ENCODE data around the gene C4BPA. TPM values are rescaled to one million over a fixed set of nuclear protein-coding genes. Genes with fewer than 3 reads are reported as not detected.

C4BPA gene
- total RNA-seq, 1 donor = 0.10 TPM

DNA sequence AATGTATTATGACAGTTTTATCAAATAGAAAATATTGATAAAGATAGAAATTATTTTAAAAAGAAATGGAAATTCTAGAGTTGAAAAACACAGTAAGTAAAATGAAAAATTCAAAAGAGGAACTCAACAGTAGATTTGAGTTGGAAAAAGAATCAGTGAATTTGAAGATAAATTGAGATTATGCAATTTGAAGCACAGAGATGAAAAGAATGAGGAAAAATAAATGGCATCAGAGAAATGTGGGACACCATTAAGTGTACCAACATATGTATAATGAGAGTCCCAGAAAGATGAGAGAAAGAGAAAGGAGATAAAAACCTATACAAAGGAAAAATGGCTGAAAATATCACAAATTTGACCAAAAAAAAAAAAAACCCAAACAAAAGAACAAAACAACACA lies 25.0 kb downstream of the C4BPA start:
- Histone ChIP-seq H3K27me3 (ENCODE audit: insufficient read depth, low read length) (no peaks in the 10 kb centered on the region), H3K9me3 (ENCODE audit: low read depth, low read length) (peaks cover 37% of the 10 kb centered on the region), H3K4me1 (ENCODE audit: insufficient read depth, low read length) (peaks cover 3% of the 10 kb centered on the region), H3K4me3 (ENCODE audit: low read length) (no peak overlapping the region)

DNA sequence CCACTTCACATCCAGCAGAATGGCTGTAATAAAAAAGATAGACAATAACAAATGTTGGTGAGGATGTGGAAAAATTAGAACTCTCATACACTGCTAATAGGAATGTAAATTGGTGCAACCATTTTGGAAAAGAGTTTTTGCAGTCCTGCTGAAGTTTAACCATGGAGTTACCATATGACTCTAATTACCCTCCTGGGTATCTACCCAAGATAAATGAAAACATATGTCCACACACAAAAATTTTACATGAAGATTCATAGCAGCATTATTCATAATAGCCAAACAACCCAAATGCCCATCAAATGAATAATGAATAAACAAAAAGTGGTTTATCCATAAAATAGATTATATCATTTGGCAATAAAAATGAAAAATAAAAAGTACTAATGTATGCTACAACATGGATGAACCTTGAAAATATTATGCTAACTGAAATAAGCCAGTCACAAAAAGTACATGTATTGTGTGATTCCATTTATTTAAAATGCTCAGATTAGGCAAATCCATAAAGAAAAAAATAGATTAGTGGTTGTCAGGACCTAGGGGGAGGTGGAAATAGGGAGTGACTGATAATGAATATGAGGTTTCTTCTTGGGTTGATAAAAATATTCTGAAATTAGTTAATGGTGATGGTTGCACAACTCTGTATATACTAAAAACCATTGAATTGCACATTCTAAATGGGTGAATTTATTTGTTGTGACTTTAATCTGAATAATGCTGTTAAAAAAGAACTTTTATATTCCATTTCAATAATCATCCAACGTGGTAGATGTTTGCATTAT lies 26.4 kb downstream of the C4BPA start:
- no peaks in the 10 kb centered on the region for H3K27me3 ChIP-seq (ENCODE audit: insufficient read depth, low read length)
- H3K4me3 ChIP-seq (ENCODE audit: low read length) = no peak overlapping the region
- peaks cover 15% of the 10 kb centered on the region for H3K4me1 ChIP-seq (ENCODE audit: insufficient read depth, low read length)
- peaks cover 37% of the 10 kb centered on the region for H3K9me3 ChIP-seq (ENCODE audit: low read depth, low read length)

DNA sequence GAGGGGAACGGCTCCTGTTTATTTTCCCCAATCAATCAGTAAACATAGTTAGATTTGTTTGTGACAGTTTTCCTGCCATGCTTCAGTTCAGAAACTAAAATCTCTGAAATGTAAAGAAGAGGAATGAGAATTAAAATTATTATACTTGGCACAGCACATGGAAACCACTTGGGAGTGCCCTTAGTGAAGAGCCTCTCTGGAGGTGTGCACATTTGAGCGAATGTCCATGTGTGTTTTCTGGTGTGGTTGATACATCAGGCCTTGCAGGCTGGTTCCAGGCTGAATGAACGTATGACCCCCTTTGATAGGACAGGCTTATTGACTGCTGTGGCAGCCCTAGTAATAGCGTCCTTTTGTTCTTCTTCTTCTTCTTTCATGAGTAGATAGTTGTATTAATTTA lies 27.1 kb downstream of the C4BPA start:
- peaks cover 37% of the 10 kb centered on the region for H3K9me3 ChIP-seq (ENCODE audit: low read depth, low read length)
- H3K4me3 ChIP-seq (ENCODE audit: low read length) = no peak overlapping the region
- H3K4me1 ChIP-seq (ENCODE audit: insufficient read depth, low read length) = peaks cover 20% of the 10 kb centered on the region
- no peaks in the 10 kb centered on the region for H3K27me3 ChIP-seq (ENCODE audit: insufficient read depth, low read length)

DNA sequence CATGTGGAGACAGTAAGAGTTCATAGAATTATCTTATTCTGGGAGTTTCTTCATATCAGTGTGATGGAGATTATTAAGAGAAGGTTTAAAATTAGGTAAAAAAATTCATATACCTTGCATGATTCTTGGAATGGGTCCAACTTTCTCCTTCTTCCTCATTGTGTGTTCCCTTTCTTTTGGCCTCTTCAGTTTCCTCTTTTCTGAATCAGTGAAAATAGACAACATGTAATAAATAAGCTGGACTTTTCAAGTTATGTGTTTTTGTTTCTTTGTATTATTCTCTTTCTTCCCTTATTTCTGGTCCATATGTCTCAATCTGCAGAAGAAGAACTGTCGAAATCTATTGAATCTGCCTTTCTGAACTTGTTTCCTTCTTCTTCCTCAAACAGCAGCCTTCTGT lies 30.5 kb downstream of the C4BPA start:
- no peaks in the 10 kb centered on the region for H3K27me3 ChIP-seq (ENCODE audit: insufficient read depth, low read length)
- H3K4me1 ChIP-seq (ENCODE audit: insufficient read depth, low read length) = peaks cover 20% of the 10 kb centered on the region
- H3K9me3 ChIP-seq (ENCODE audit: low read depth, low read length) = peaks cover 13% of the 10 kb centered on the region
- no peak overlapping the region for H3K4me3 ChIP-seq (ENCODE audit: low read length)

DNA sequence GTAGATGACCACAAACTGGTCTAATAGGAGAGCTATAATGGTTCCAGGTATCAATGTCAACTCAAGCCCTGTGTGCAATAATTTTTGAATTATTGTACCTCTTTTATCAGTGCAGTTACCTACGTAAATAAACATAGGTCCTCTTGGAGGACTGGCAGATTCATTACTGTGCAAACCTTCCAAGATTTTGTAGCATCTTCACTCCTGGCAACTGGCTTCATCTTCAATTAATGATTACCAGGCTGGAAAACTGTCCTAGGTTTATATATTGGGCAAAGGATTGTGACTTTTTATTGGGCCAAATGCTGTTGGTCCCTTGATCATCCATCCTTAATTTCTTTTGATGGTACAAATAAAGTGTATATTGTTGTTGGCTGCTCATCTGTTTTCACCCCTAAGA lies 35.6 kb downstream of the C4BPA start:
- Histone ChIP-seq H3K4me1 (ENCODE audit: insufficient read depth, low read length) (peaks cover 13% of the 10 kb centered on the region), H3K4me3 (ENCODE audit: low read length) (no peak overlapping the region), H3K9me3 (ENCODE audit: low read depth, low read length) (no peaks in the 10 kb centered on the region), H3K27me3 (ENCODE audit: insufficient read depth, low read length) (no peaks in the 10 kb centered on the region)

DNA sequence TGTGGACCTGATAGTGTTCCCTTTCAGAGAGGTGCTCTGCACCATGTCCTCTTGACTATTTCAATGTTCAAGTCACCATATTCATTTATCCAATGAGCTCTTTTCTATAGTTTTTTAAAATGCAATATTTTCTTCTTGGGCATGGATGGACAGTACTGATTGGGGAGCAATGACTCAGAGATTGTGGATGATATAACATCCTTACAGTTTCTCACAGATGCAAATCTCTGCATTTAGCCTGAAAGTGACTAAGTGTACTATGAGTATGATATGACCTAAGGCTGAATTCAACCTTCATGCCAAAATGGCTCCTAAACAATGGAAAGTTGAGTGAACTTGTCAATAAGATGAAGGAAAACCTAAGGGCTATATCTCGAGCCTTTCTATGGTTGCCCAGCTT lies 36.5 kb downstream of the C4BPA start:
- H3K4me3 ChIP-seq (ENCODE audit: low read length) = no peak overlapping the region
- H3K9me3 ChIP-seq (ENCODE audit: low read depth, low read length) = no peaks in the 10 kb centered on the region
- no peaks in the 10 kb centered on the region for H3K27me3 ChIP-seq (ENCODE audit: insufficient read depth, low read length)
- H3K4me1 ChIP-seq (ENCODE audit: insufficient read depth, low read length) = peaks cover 10% of the 10 kb centered on the region

DNA sequence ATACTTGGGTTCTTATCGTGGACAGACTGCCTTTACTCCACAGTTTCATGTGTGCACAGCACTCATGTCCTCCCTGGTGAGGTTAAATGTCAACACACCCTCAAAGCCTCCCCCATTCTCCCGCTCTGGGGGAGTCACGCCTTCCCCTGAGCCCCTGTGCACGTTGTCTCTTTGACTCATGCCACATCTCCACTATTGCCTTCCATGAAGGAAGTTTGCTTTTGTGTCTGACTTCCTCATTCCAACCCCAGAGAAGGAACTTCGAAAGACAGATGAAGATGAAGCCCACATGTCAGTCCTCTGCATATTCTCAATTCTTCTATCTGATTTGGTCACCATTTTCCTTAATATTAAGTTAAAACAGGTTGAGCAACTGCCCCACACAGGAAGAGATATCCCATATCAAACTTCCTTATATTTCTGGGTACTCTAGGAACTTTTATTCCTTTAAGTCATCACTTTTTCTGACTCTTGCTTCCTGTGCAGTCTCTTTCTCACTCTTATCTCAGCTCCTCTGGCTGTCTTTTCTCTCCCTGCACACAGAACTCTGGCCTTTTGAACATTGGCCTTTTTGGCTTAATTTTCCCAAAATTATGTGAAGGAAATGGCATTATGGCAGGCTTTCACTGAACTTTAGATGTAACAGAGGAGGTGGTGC lies 41.5 kb downstream of the C4BPA start:
- Histone ChIP-seq H3K4me1 (ENCODE audit: insufficient read depth, low read length) (peaks cover 11% of the 10 kb centered on the region), H3K4me3 (ENCODE audit: low read length) (no peak overlapping the region), H3K9me3 (ENCODE audit: low read depth, low read length) (no peaks in the 10 kb centered on the region)

DNA sequence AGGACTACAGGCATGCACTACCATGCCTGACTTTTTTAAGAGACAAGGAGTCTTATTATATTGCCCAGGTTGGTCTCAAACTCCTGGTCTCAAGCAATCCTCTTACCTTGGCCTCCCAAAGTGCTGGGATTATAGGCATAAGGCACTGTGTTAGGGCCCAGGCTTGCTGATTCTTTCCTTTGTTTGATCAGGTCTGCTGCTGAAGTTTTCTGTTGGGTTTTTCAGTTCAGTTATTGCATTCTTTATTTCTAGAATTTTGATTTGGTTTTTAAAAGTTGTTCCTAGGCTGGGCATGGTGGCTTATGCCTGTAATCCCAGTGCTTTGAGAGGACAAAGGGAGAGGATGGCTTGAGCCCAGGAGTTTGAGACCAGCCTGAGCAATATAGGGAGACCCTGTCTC lies 47.9 kb downstream of the C4BPA start:
- Histone ChIP-seq H3K4me1 (ENCODE audit: insufficient read depth, low read length) (peaks cover 17% of the 10 kb centered on the region), H3K4me3 (ENCODE audit: low read length) (no peak overlapping the region), H3K27me3 (ENCODE audit: insufficient read depth, low read length) (no peaks in the 10 kb centered on the region), H3K9me3 (ENCODE audit: low read depth, low read length) (peaks cover 6% of the 10 kb centered on the region)

More for the DNA sequence above, 41.5 kb downstream of the C4BPA start:
- no peaks in the 10 kb centered on the region for H3K27me3 ChIP-seq (ENCODE audit: insufficient read depth, low read length)

DNA sequence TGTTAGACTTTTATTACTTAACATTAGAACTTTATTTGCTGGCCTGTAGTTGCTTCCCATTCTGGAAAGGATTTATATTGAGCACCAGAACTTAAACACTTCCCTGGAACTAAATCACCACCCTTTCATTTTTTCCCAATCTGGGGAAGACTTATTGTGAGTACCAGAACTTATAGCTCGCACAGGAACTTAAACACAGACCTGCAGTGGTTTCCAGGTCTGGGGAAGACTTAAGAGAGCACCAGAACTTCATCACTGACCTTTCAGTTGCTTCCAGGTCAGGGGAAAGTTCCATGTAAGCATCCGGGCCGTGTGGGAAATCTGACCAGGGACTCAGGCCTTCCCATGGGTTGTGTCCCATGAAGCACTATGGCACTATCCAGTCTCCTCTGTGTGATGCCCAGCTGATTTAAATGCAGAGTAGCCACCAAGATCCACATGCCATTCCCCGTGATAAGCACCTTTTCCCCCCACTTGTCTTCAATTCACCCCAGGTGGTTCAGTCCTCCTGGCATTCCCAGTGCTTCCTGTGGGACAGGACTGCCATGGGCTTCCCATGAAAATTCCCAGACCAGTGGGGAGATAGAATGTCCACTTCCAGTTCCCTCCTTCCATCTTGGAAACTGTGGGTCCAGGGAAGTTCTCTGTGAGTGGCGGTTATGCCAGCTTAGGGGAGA lies 48.9 kb downstream of the C4BPA start:
- Histone ChIP-seq H3K4me3 (ENCODE audit: low read length) (no peak overlapping the region), H3K9me3 (ENCODE audit: low read depth, low read length) (peaks cover 6% of the 10 kb centered on the region), H3K4me1 (ENCODE audit: insufficient read depth, low read length) (peaks cover 17% of the 10 kb centered on the region), H3K27me3 (ENCODE audit: insufficient read depth, low read length) (peaks cover 3% of the 10 kb centered on the region)

DNA sequence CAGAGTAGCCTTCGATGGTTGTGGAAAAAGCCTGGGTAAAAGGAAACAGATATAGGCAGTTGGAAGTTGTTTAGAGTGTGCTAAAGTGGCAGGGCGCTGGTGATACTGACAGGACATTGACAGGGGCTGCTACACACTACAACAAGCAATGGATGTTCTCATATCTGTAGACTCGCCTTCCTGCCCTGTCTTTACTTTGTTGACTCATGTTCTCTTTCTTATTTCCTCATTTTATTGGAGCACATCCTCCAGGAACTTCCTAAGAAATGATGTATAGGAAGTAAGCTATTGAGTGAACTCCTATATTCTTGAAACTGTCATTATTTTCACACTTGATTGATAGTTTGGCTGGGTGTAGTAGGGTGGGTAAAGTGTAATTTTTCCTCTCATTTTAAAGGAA lies 51.0 kb downstream of the C4BPA start:
- H3K27me3 ChIP-seq (ENCODE audit: insufficient read depth, low read length) = peaks cover 5% of the 10 kb centered on the region
- H3K4me3 ChIP-seq (ENCODE audit: low read length) = no peak overlapping the region
- H3K9me3 ChIP-seq (ENCODE audit: low read depth, low read length) = peaks cover 6% of the 10 kb centered on the region
- peaks cover 17% of the 10 kb centered on the region for H3K4me1 ChIP-seq (ENCODE audit: insufficient read depth, low read length)

DNA sequence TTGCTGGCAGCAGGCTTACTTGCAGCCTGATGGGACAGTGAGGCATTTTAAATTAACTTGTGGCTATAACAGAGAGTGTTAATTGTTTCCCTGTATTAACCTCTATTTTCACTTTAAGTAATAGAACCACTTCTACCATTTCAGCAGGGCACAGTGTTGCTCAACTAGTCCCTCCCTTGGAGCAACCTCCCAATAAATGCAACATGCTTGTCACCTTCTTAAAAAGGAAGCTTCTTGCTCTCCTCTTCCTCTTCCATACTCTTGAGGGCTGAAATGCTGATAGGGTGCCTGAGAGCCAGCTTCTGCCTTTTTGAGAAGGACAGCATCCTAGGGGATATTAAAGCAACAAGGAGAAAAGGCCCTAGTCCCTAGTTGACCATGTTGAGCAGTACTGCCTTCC lies 52.1 kb downstream of the C4BPA start:
- Histone ChIP-seq H3K4me3 (ENCODE audit: low read length) (no peak overlapping the region), H3K4me1 (ENCODE audit: insufficient read depth, low read length) (peaks cover 17% of the 10 kb centered on the region), H3K9me3 (ENCODE audit: low read depth, low read length) (peaks cover 6% of the 10 kb centered on the region), H3K27me3 (ENCODE audit: insufficient read depth, low read length) (peaks cover 5% of the 10 kb centered on the region)

DNA sequence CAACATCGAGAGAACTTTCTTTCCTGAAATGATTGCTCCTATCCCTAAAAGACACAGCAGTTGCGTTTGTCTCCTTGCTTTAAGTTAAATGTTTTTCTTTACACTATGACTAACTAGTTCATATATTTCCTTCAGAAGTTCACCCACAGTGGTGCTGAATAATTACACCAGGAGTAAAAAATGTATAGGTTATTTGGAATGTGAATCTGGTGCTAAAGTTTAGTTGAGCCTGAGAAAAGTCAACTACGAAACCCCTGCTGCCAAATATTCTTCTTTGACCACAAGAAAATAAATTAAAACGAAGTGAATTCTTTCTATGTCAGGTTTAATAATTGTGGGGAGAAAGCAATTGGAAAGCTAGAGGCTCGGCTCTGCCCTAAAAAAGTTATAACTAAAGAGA lies 52.8 kb downstream of the C4BPA start:
- no peak overlapping the region for H3K4me3 ChIP-seq (ENCODE audit: low read length)
- peaks cover 5% of the 10 kb centered on the region for H3K27me3 ChIP-seq (ENCODE audit: insufficient read depth, low read length)
- peaks cover 17% of the 10 kb centered on the region for H3K4me1 ChIP-seq (ENCODE audit: insufficient read depth, low read length)
- peaks cover 2% of the 10 kb centered on the region for H3K9me3 ChIP-seq (ENCODE audit: low read depth, low read length)

DNA sequence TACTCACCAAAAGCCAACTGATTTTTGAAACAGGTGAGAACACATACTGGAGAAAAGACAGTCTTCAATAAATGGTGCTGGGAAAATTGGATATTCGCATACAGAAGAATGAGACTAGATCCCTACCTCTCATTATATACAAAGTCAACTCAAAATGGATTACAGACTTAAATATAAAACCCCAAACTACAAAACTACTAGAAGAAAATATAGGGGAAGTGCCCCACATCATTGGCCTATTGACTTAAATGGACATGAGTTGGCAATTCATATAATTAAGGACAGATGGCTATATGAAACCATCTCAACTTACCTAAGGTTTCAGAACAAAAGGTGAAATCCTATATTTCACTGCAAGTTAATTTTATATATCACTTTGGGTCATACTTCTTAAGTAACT lies 60.1 kb downstream of the C4BPA start:
- Histone ChIP-seq H3K27me3 (ENCODE audit: insufficient read depth, low read length) (peaks cover under 1% of the 10 kb centered on the region), H3K9me3 (ENCODE audit: low read depth, low read length) (no peaks in the 10 kb centered on the region), H3K4me3 (ENCODE audit: low read length) (no peak overlapping the region), H3K4me1 (ENCODE audit: insufficient read depth, low read length) (no peaks in the 10 kb centered on the region)

DNA sequence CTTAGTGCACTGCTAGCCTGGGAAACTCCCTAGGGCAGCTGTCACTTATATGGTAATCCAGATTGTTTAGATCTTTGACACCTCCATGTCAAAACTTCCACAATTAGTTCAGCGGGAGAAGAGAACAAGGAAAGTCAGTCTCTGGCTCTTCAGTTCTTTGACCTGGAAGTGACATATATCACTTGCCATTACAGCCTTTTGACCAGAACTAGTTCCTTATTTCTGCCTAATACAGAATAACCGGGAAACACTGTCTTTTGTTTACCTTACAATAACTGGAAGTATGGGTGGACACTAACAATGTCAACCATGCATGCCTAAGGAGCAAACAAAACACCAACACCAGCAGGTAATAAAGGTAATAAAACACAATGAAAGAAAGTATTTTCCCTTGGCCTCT lies 68.3 kb downstream of the C4BPA start:
- no peaks in the 10 kb centered on the region for H3K27me3 ChIP-seq (ENCODE audit: insufficient read depth, low read length)
- no peak overlapping the region for H3K4me3 ChIP-seq (ENCODE audit: low read length)
- no peaks in the 10 kb centered on the region for H3K9me3 ChIP-seq (ENCODE audit: low read depth, low read length)
- H3K4me1 ChIP-seq (ENCODE audit: insufficient read depth, low read length) = peaks cover 17% of the 10 kb centered on the region

DNA sequence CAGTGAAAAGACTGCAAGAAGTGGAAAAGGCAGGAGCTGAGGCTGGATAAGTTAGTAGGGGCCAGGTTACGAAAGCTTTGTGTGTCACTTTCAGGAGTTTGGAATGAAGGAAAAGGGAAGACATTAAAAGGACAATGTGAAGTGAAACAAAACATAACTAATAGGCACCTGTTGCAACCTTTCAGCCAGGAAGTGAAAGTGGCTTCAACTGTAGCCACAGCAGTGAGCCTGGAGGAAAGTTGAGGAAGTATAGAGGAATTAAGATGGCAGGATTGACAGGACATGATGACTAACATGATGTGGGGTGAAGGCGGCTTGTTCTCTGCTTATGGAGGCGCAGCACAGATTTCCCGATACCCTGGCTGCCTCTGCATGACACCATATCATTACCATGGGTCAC lies 68.9 kb downstream of the C4BPA start:
- H3K9me3 ChIP-seq (ENCODE audit: low read depth, low read length) = no peaks in the 10 kb centered on the region
- peaks cover 17% of the 10 kb centered on the region for H3K4me1 ChIP-seq (ENCODE audit: insufficient read depth, low read length)
- no peak overlapping the region for H3K4me3 ChIP-seq (ENCODE audit: low read length)
- H3K27me3 ChIP-seq (ENCODE audit: insufficient read depth, low read length) = no peaks in the 10 kb centered on the region
